Liver (tissue), 9 donors: Measurements from ENCODE around the gene TOGARAM1. TPM values are rescaled to one million over a fixed set of nuclear protein-coding genes. Genes with fewer than 3 reads are reported as not detected.

Experiments
- DNase-seq: peaks from one replicate; pipeline ENCODE4 v3.0.0-alpha.2; 2017; ENCODE audit warnings: low spot score
- H3K27ac ChIP-seq, 2 donors: one replicate each; pipeline ENCODE4 v1.7.0; 2013; ENCODE audit warnings: inconsistent platforms in 2 of 2, low read length in 2 of 2, control low read depth in 1 of 2, low read depth in 1 of 2, mild to moderate bottlenecking in 1 of 2
- H3K27me3 ChIP-seq, 4 donors: one replicate each; pipeline versions ENCODE4 v1.6.1 to v1.7.0; 2013; ENCODE audit warnings: low read length in 3 of 4, inconsistent platforms in 1 of 4, mild to moderate bottlenecking in 1 of 4, moderate library complexity in 1 of 4; ENCODE audit not compliant: control insufficient read depth in 4 of 4, insufficient read depth in 4 of 4
- H3K36me3 ChIP-seq, 4 donors: one replicate each; pipeline versions ENCODE4 v1.6.1 to v1.7.0; 2013; ENCODE audit warnings: low read length in 3 of 4, mild to moderate bottlenecking in 3 of 4, low read depth in 1 of 4, moderate library complexity in 1 of 4; ENCODE audit not compliant: control insufficient read depth in 4 of 4, insufficient read depth in 3 of 4
- H3K4me1 ChIP-seq, 4 donors: one replicate each; pipeline versions ENCODE4 v1.6.1 to v1.7.0; 2013; ENCODE audit warnings: low read length in 3 of 4, mild to moderate bottlenecking in 3 of 4, moderate library complexity in 1 of 4; ENCODE audit not compliant: control insufficient read depth in 4 of 4, insufficient read depth in 4 of 4
- H3K4me3 ChIP-seq, 3 donors: one replicate each; pipeline versions ENCODE4 v1.6.1 to v1.7.0; 2013; ENCODE audit warnings: low read length in 3 of 3, control low read depth in 1 of 3, low read depth in 1 of 3, mild to moderate bottlenecking in 1 of 3
- H3K9ac ChIP-seq, 2 donors: one replicate each; pipeline ENCODE4 v1.7.0; 2013; ENCODE audit warnings: low read length in 2 of 2, mild to moderate bottlenecking in 2 of 2, moderate library complexity in 2 of 2, control low read depth in 1 of 2, low read depth in 1 of 2
- H3K9me3 ChIP-seq, 4 donors: one replicate each; pipeline versions ENCODE4 v1.6.1 to v1.7.0; 2013; ENCODE audit warnings: low read length in 3 of 4; ENCODE audit not compliant: control insufficient read depth in 4 of 4
- ATF3 ChIP-seq: IDR thresholded peaks from 2 replicates; pipeline ENCODE4 v1.6.1; 2016; ENCODE audit warnings: antibody characterized with exemption
- CTCF ChIP-seq: fragments of 150-350 bp; IDR thresholded peaks from 2 replicates; pipeline ENCODE4 v1.5.1; 2017; ENCODE audit warnings: improper control_type of control experiment, low read depth, low read length; ENCODE audit not compliant: missing input control
- EGR1 ChIP-seq, 2 donors: IDR thresholded peaks; 2 replicates each; pipeline ENCODE4 v1.6.1; 2016 to 2018; ENCODE audit warnings: antibody characterized with exemption in 2 of 2, low read depth in 2 of 2
- FOXA1 ChIP-seq: IDR thresholded peaks from 2 replicates; pipeline ENCODE4 v1.6.1; 2016; ENCODE audit warnings: antibody characterized with exemption
- FOXA2 ChIP-seq: IDR thresholded peaks from 2 replicates; pipeline ENCODE4 v1.6.1; 2016; ENCODE audit warnings: antibody characterized with exemption
- GABPA ChIP-seq, 2 donors: IDR thresholded peaks in 1 of 2; conservative IDR thresholded peaks in 1 of 2; 2 replicates each; pipeline ENCODE4 v1.6.1; 2016; ENCODE audit warnings: antibody characterized with exemption in 2 of 2, mild to moderate bottlenecking in 1 of 2, moderate library complexity in 1 of 2
- HNF4A ChIP-seq, 2 donors: conservative IDR thresholded peaks; 2 replicates each; pipeline ENCODE4 v1.6.1; 2016; ENCODE audit warnings: antibody characterized with exemption in 2 of 2, mild to moderate bottlenecking in 2 of 2
- HNF4G ChIP-seq: IDR thresholded peaks from 2 replicates; pipeline ENCODE4 v1.6.1; 2016; ENCODE audit warnings: antibody characterized with exemption
- JUND ChIP-seq, 2 donors: IDR thresholded peaks; 2 replicates each; pipeline ENCODE4 v1.6.1; 2016; ENCODE audit warnings: antibody characterized with exemption in 2 of 2
- MAX ChIP-seq: IDR thresholded peaks from 2 replicates; pipeline ENCODE4 v1.6.1; 2016; ENCODE audit warnings: antibody characterized with exemption
- NR2F2 ChIP-seq: IDR thresholded peaks from 2 replicates; pipeline ENCODE4 v1.6.1; 2016; ENCODE audit warnings: antibody characterized with exemption
- RAD21 ChIP-seq, 2 donors: IDR thresholded peaks; 2 replicates each; pipeline ENCODE4 v1.6.1; 2016; ENCODE audit warnings: antibody characterized with exemption in 2 of 2, mild to moderate bottlenecking in 2 of 2
- SP1 ChIP-seq: IDR thresholded peaks from 2 replicates; pipeline ENCODE4 v1.6.1; 2018; ENCODE audit warnings: antibody characterized with exemption, mild to moderate bottlenecking
- TAF1 ChIP-seq: conservative IDR thresholded peaks from 2 replicates; pipeline ENCODE4 v1.6.1; 2016; ENCODE audit warnings: antibody characterized with exemption, mild to moderate bottlenecking
- YY1 ChIP-seq: IDR thresholded peaks from 2 replicates; pipeline ENCODE4 v1.6.1; 2016; ENCODE audit warnings: antibody characterized with exemption, mild to moderate bottlenecking
- ZBTB33 ChIP-seq: IDR thresholded peaks from 2 replicates; pipeline ENCODE4 v1.6.1; 2016; ENCODE audit warnings: antibody characterized with exemption
- WGBS: extraction: QIAGEN DNeasy Blood & Tissue Kit; methylation state at CpG from one replicate; pipeline ENCODE4 v1.1.7; 2013; 5-methylcytosine and 5-hydroxymethylcytosine counted together
- polyA plus RNA-seq, 2 donors: library from polyadenylated mRNA; stranded (reverse) in 1 of 2; unstranded in 1 of 2; fragments of 200-250 nt in 1 of 2; fragments of >200 nt in 1 of 2; fragmentation: Nextera tagmentation in 1 of 2; extraction: Ambion mirVana in 1 of 2; gene quantifications; one replicate each; pipeline versions ENCODE4 v1.2.1 to v1.2.3, GENCODE V29; 2013 to 2015
- total RNA-seq, 2 donors: library from RNA; depleted of rRNA; stranded (reverse); fragments of >200 nt; gene quantifications; one replicate each; pipeline ENCODE4 v1.2.3, GENCODE V29; 2014
- donor health status: healthy.
- donor health status: healthy.
- donor health status: healthy.
- donor health status: healthy.
- donor health status: healthy.

TOGARAM1 gene
- total and polyA plus RNA-seq, 4 donors = 2.5 to 12.7 (median 7.5) TPM

- no peaks in the 10 kb centered on the region for H3K9me3 ChIP-seq
- H3K27ac ChIP-seq = no peak overlapping the region
- no peak overlapping the region for H3K9ac ChIP-seq
- DNase-seq = no peak
- peaks cover 2 to 37% (median 32%) of the 10 kb centered on the region in 4 donors for H3K4me1 ChIP-seq
- no peaks in the 10 kb centered on the region for H3K36me3 ChIP-seq
- no peak for TF ChIP-seq ZBTB33
- TF ChIP-seq HNF4G = no peak
- no peak for TF ChIP-seq FOXA2
- TF ChIP-seq ATF3 = no peak
- no peak for TF ChIP-seq NR2F2
- no peak for TF ChIP-seq YY1
- no peak for TF ChIP-seq TAF1
- TF ChIP-seq RAD21 (IDR thresholded peaks at IDR 0.05) = no peak
- TF ChIP-seq SP1 = no peak
- no peak for TF ChIP-seq EGR1 (IDR thresholded peaks at IDR 0.05; ENCODE audit: low read depth in 2 of 2)
- H3K27me3 ChIP-seq = no peaks in the 10 kb centered on the region
- 88% methylated on average over 3 of the region's 3 CpGs for WGBS
- no peak overlapping the region for H3K4me3 ChIP-seq
Observed at GRCh38 chr14:44959538-44959937, 2.5 kb upstream of the TOGARAM1 start.

GRCh38 chr14:44960146-44960545 is 1.8 kb upstream of the TOGARAM1 start:
- no peak for DNase-seq
- TF ChIP-seq CTCF (no peak), HNF4A (conservative IDR thresholded peaks at IDR 0.05) (no peak), YY1 (no peak), JUND (IDR thresholded peaks at IDR 0.05) (no peak), RAD21 (IDR thresholded peaks at IDR 0.05) (no peak), FOXA1 (no peak), TAF1 (no peak), EGR1 (IDR thresholded peaks at IDR 0.05; ENCODE audit: low read depth in 2 of 2) (no peak), NR2F2 (no peak), ATF3 (no peak), HNF4G (no peak), GABPA (IDR thresholded peaks at IDR 0.05 in 1 of 2, conservative IDR thresholded peaks at IDR 0.05 in 1 of 2) (no peak), MAX (no peak), ZBTB33 (no peak)
- H3K27ac ChIP-seq = no peak overlapping the region
- no peak overlapping the region for H3K9ac ChIP-seq
- H3K9me3 ChIP-seq = no peaks in the 10 kb centered on the region
- peak overlapping the region in 1 of 3 donors; percentile 61 for H3K4me3 ChIP-seq
- 67% methylated on average over 2 of the region's 2 CpGs for WGBS
- H3K27me3 ChIP-seq = no peaks in the 10 kb centered on the region
- no peaks in the 10 kb centered on the region for H3K36me3 ChIP-seq
- peaks cover 2 to 42% (median 36%) of the 10 kb centered on the region in 4 donors for H3K4me1 ChIP-seq
